Chondrocyte (in vitro differentiated cells): Measurements from ENCODE around the gene FAHD1. TPM values are rescaled to one million over a fixed set of nuclear protein-coding genes. Genes with fewer than 3 reads are reported as not detected.

Experiments used
- DNase-seq: peaks from one replicate; pipeline ENCODE4 v3.0.0; 2021; ENCODE audit warnings: mixed read lengths, low spot score
- H3K27ac Mint-ChIP-seq: one replicate; pipeline ENCODE4 v1.8.0; 2021; ENCODE audit warnings: mild to moderate bottlenecking, moderate library complexity, mixed read lengths; ENCODE audit not compliant: unreplicated experiment
- H3K27me3 Mint-ChIP-seq: 2 replicates; pipeline ENCODE4 v1.8.0; 2021; ENCODE audit warnings: low read depth, mixed read lengths
- H3K36me3 Mint-ChIP-seq: 2 replicates; pipeline ENCODE4 v1.8.0; 2021; ENCODE audit warnings: low read depth, mixed read lengths
- H3K4me1 Mint-ChIP-seq: 2 replicates; pipeline ENCODE4 v1.8.0; 2021; ENCODE audit warnings: low read depth, mild to moderate bottlenecking, mixed read lengths
- H3K4me3 Mint-ChIP-seq: one replicate; pipeline ENCODE4 v1.8.0; 2021; ENCODE audit warnings: mild to moderate bottlenecking, moderate library complexity, mixed read lengths; ENCODE audit not compliant: unreplicated experiment
- H3K9me3 Mint-ChIP-seq: 2 replicates; pipeline ENCODE4 v1.8.0; 2021; ENCODE audit warnings: low read depth, mixed read lengths
- CTCF ChIP-seq: fragments of 200-600 bp; sonication (generic); IDR thresholded peaks from 2 replicates; pipeline ENCODE4 v1.5.0; 2021; ENCODE audit warnings: antibody characterized with exemption, mild to moderate bottlenecking, moderate library complexity
- total RNA-seq: library from RNA; stranded (reverse); gene quantifications from 3 replicates; pipeline ENCODE4 v1.2.1, GENCODE V29; 2021

FAHD1 gene
- total RNA-seq, 1 donor from 2014 or later, result 27.1 TPM

GRCh38 chr16:1782408-1783264 lies 44.4 kb upstream of the FAHD1 start, which contains the start of the genes NUBP2 and SPSB3:
TSS of gene NUBP2 (plus strand) at chr16:1782960. CDS start at chr16:1783021, 61 bp downstream.
TSS of gene SPSB3 (minus strand) at chr16:1782571. CDS start at chr16:1781483, 1,088 bp downstream.
- DNase-seq, result peak; percentile 100
- Mint-ChIP-seq H3K27ac (peak within 1 kb of the TSS; percentile 94), H3K4me1 (peaks cover 26% of the 10 kb centered on the region), H3K36me3 (peaks cover 1% of the 10 kb centered on the region), H3K9me3 (no peaks in the 10 kb centered on the region), H3K27me3 (no peaks in the 10 kb centered on the region), H3K4me3 (peak within 1 kb of the TSS; percentile 90)
- TF ChIP-seq CTCF, result no peak

- no peak overlapping the region for H3K27ac Mint-ChIP-seq
- peak overlapping the region; percentile 19 for H3K4me3 Mint-ChIP-seq
Observed at GRCh38 chr16:1784977-1785845, 41.8 kb upstream of the FAHD1 start.

GRCh38 chr16:1785846-1786170 lies 41.2 kb upstream of the FAHD1 start:
- no peaks in the 10 kb centered on the region for H3K27me3 Mint-ChIP-seq
- TF ChIP-seq CTCF, result no peak
- no peaks in the 10 kb centered on the region for H3K9me3 Mint-ChIP-seq
- peaks cover 21% of the 10 kb centered on the region for H3K4me1 Mint-ChIP-seq
- H3K27ac Mint-ChIP-seq, result no peak overlapping the region
- DNase-seq, result no peak
- H3K36me3 Mint-ChIP-seq, result peaks cover 2% of the 10 kb centered on the region
- H3K4me3 Mint-ChIP-seq, result no peak overlapping the region

More at GRCh38 chr16:1784977-1785845, 41.8 kb upstream of the FAHD1 start:
- TF ChIP-seq CTCF, result no peak
- H3K9me3 Mint-ChIP-seq, result no peaks in the 10 kb centered on the region
- H3K27me3 Mint-ChIP-seq, result no peaks in the 10 kb centered on the region
- peaks cover 2% of the 10 kb centered on the region for H3K36me3 Mint-ChIP-seq
- peaks cover 23% of the 10 kb centered on the region for H3K4me1 Mint-ChIP-seq
- no peak for DNase-seq

GRCh38 chr16:1786242-1787055 lies 40.6 kb upstream of the FAHD1 start:
- Mint-ChIP-seq H3K36me3 (peaks cover 2% of the 10 kb centered on the region), H3K9me3 (no peaks in the 10 kb centered on the region), H3K27me3 (no peaks in the 10 kb centered on the region)

More at GRCh38 chr16:1786242-1787055, 40.6 kb upstream of the FAHD1 start:
- peak; percentile 93 for DNase-seq
- H3K4me3 Mint-ChIP-seq, result no peak overlapping the region
- no peak overlapping the region for H3K27ac Mint-ChIP-seq
- no peak for TF ChIP-seq CTCF
- H3K4me1 Mint-ChIP-seq, result peaks cover 15% of the 10 kb centered on the region
